K562 (cell line): ENCODE results near the gene PUSL1. TPM values are rescaled to one million over a fixed set of nuclear protein-coding genes. Genes with fewer than 3 reads are reported as not detected.
A peak's percentile ranks its signal among the peaks of the same experiment; 100 is the strongest.

Experiments used
- ATAC-seq: fragments of 200-7000 bp; cut with Tn5 transposase; 3 replicates; pipeline ENCODE4 v1.9.1; 2020; ENCODE audit warnings: moderate library complexity
- BruUV-seq: library from RNA; stranded (reverse); fragments of 400-500 nt; replicated peaks from 2 replicates; lab custom pipeline; 2021; lab: Mats Ljungman, UMichigan
- CTCF ChIA-PET: fragments of 300-600 bp; formaldehyde crosslinking; extraction: SDS; loops from one replicate; lab custom pipeline; 2021; ENCODE audit warnings: low intra/inter-chr PET ratio; lab: Yijun Ruan, JAX
- POLR2A ChIA-PET: fragments of 300-600, 350-650 bp; sonication (Branson Sonifier 250); formaldehyde crosslinking; extraction: SDS; loops from one replicate; lab custom pipeline; 2021; ENCODE audit warnings: antibody characterized with exemption, inconsistent platforms; lab: Yijun Ruan, JAX
- DNase-seq, 4 experiments: peaks; one replicate each; pipeline versions ENCODE4 v3.0.0 to v3.0.0-alpha.2; 2011 to 2018; ENCODE audit warnings: low spot score in 3 of 4, mixed read lengths in 3 of 4; ENCODE audit errors: extremely low read depth in 1 of 4
- FAIRE-seq: peaks from 2 replicates; lab custom pipeline; 2011; peaks lifted over from hg19 to GRCh38; lab: Jason Lieb, UNC
- H2AFZ ChIP-seq: 2 replicates; pipeline ENCODE4 v1.6.0; 2011; ENCODE audit warnings: low read depth, low read length, control low read depth, inconsistent platforms
- H3K27ac ChIP-seq: fragments of 200-600 bp; 3 replicates; pipeline ENCODE4 v1.8.0; 2011; ENCODE audit warnings: low read depth, mild to moderate bottlenecking, control low read depth, inconsistent platforms, low read length, moderate library complexity, mixed read lengths; ENCODE audit errors: extremely low read depth
- H3K27me3 ChIP-seq, 2 experiments: fragments of 300-600 bp in 1 of 2; 2 replicates in 1 of 2; 3 replicates in 1 of 2; pipeline versions ENCODE4 v1.6.0 to v1.8.0; 2011; ENCODE audit warnings: inconsistent platforms in 2 of 2, low read length in 2 of 2, mild to moderate bottlenecking in 1 of 2, mixed read lengths in 1 of 2, moderate library complexity in 1 of 2; ENCODE audit not compliant: control insufficient read depth in 2 of 2, insufficient read depth in 2 of 2
- H3K36me3 ChIP-seq: fragments of 300-600 bp; 3 replicates; pipeline ENCODE4 v1.8.0; 2011; ENCODE audit warnings: mild to moderate bottlenecking, low read length, inconsistent platforms; ENCODE audit not compliant: control insufficient read depth, insufficient read depth
- H3K4me1 ChIP-seq, 2 experiments: fragments of 200-600 bp in 1 of 2; replicated peaks in 1 of 2; 2 replicates in 1 of 2; 3 replicates in 1 of 2; pipeline versions ENCODE4 v1.5.1 to v1.8.0; 2011; ENCODE audit warnings: inconsistent platforms in 2 of 2, low read length in 2 of 2, mild to moderate bottlenecking in 1 of 2, mixed read lengths in 1 of 2, moderate library complexity in 1 of 2; ENCODE audit not compliant: control insufficient read depth in 2 of 2, insufficient read depth in 2 of 2
- H3K4me2 ChIP-seq: 2 replicates; pipeline ENCODE4 v1.6.1; 2011; ENCODE audit warnings: low read length, control low read depth, inconsistent platforms, mixed read lengths; ENCODE audit not compliant: insufficient read depth
- H3K4me3 ChIP-seq: fragments of 200-600 bp; sonication (generic), shearing (Covaris generic); 2 replicates; pipeline ENCODE4 v1.5.1; 2016; ENCODE audit warnings: control low read depth, inconsistent platforms
- H3K79me2 ChIP-seq: fragments of 200-600 bp; 3 replicates; pipeline ENCODE4 v1.8.0; 2011; ENCODE audit warnings: low read length, inconsistent platforms; ENCODE audit not compliant: control insufficient read depth, insufficient read depth
- H3K9ac ChIP-seq, 2 experiments: 2 replicates each; pipeline versions ENCODE4 v1.6.0 to v1.6.1; 2011; ENCODE audit warnings: low read depth in 2 of 2, low read length in 2 of 2, control low read depth in 1 of 2, inconsistent platforms in 1 of 2, mild to moderate bottlenecking in 1 of 2, mixed read lengths in 1 of 2; ENCODE audit not compliant: insufficient read depth in 1 of 2
- H3K9me1 ChIP-seq: one replicate; pipeline ENCODE4 v1.6.0; 2011; ENCODE audit warnings: inconsistent platforms, mild to moderate bottlenecking, low read length, moderate library complexity; ENCODE audit not compliant: control insufficient read depth, insufficient read depth
- H3K9me3 ChIP-seq: replicated peaks from 2 replicates; pipeline ENCODE4 v1.5.1; 2011; ENCODE audit warnings: low read depth, low read length, inconsistent platforms; ENCODE audit not compliant: control insufficient read depth, insufficient read depth
- H4K20me1 ChIP-seq: replicated peaks from 2 replicates; pipeline ENCODE4 v1.6.1; 2011; ENCODE audit warnings: low read length, inconsistent platforms, mixed read lengths; ENCODE audit not compliant: control insufficient read depth, insufficient read depth
- PHF21A ChIP-seq: fragments of 450-650 bp; IDR thresholded peaks from 2 replicates; pipeline ENCODE4 v1.6.1; 2017; ENCODE audit warnings: low read depth, borderline replicate concordance
- POLR2G ChIP-seq: fragments of 200-400 bp; formaldehyde crosslinking; IDR thresholded peaks from 2 replicates; pipeline ENCODE4 v1.6.1; 2017; ENCODE audit warnings: low read depth, mild to moderate bottlenecking, antibody characterized with exemption, low read length, moderate library complexity
- RBM39 ChIP-seq: fragments of 200-400 bp; formaldehyde crosslinking; optimal IDR thresholded peaks from 2 replicates; pipeline ENCODE3; 2018; ENCODE audit warnings: low read depth, low read length
- SIRT6 ChIP-seq: IDR thresholded peaks from one replicate; pipeline ENCODE4 v1.6.1; 2012; ENCODE audit warnings: low read depth, mild to moderate bottlenecking, control low read depth, inconsistent platforms, low read length, moderate library complexity
- TCF3 ChIP-seq: sonication (generic); formaldehyde crosslinking; IDR thresholded peaks from 2 replicates; pipeline ENCODE4 v1.4.0; 2020; ENCODE audit warnings: mild to moderate bottlenecking, missing genetic modification reagents
- WGBS: fragments of 100-300 bp; shearing (Covaris generic); methylation state at CpG from one replicate; pipeline ENCODE4 v1.1.6; 2016; ENCODE audit warnings: low coverage, mixed read lengths; ENCODE audit not compliant: insufficient coverage; ENCODE audit errors: missing lambda C conversion rate; 5-methylcytosine and 5-hydroxymethylcytosine counted together
- in situ Hi-C: fragments of 300-500 bp; cut with MboI; formaldehyde crosslinking; loops from 4 replicates; pipeline ENCODE4 v1.15.0; 2018; ENCODE audit warnings: inconsistent platforms, mixed read lengths
- intact Hi-C: fragments of 100-400 bp; cut with micrococcal nuclease; formaldehyde crosslinking; loops from 2 replicates; pipeline ENCODE4 v1.14.2; 2022
- polyA plus RNA-seq, 8 experiments: library from polyadenylated mRNA; depleted of rRNA in 4 of 8; stranded (reverse) in 5 of 8; unstranded in 3 of 8; fragments of >200 nt; fragmentation: Nextera tagmentation in 2 of 8; fragmentation: Illumina TruSeq in 1 of 8; extraction: Ambion mirVana in 2 of 8; extraction: Trizol in 1 of 8; gene quantifications; 2 replicates each; pipeline versions ENCODE4 v1.2.1 to v1.2.3, GENCODE V29; 2011 to 2014; ENCODE audit warnings: inconsistent platforms in 1 of 8, missing spikeins in 1 of 8
- total RNA-seq, 7 experiments: library from RNA; depleted of rRNA in 6 of 7; stranded (reverse); fragments of >200 nt in 6 of 7; fragmentation: Illumina TruSeq in 2 of 7; extraction: Trizol in 2 of 7; gene quantifications; 2 replicates each; pipeline versions ENCODE4 v1.2.1 to v1.2.3, GENCODE V29; 2011 to 2021; ENCODE audit warnings: low replicate concordance in 1 of 7

Gene PUSL1
- total and polyA plus RNA-seq, 9 of the 15 experiments (the other 6 are each of a cell fraction or from before 2014, with no cell fraction given) = 0.62 to 86.9 (median 13.6) TPM

- in situ Hi-C loops (no loop called here), intact Hi-C loops (no loop called here)
- no peaks in the 10 kb centered on the region for H3K27me3 ChIP-seq
- ChIA-PET CTCF (no interaction called here), POLR2A (interaction anchor here (0.9 to 2.2 kb wide), 4 partner anchors 8 to 18 kb away, joined by 4 to 9 read pairs (median 6); no protein-coding TSS in a partner anchor)
- no peak overlapping the region for H3K27ac ChIP-seq
- H3K9me1 ChIP-seq = peaks cover 3% of the 10 kb centered on the region
- DNase-seq (no peak), FAIRE-seq (no peak), ATAC-seq (no peak)
- H3K9me3 ChIP-seq = peaks cover 6% of the 10 kb centered on the region
- H3K36me3 ChIP-seq = peaks cover 22% of the 10 kb centered on the region; the same call in 1 of the 3 replicates
- 0 out of 2 replicates have a peak, but pooled peaks cover 6% of the 10 kb centered on the region for H4K20me1 ChIP-seq
- 90% methylated on average over 39 of the region's 40 CpGs for WGBS
- no peak overlapping the region for H3K4me3 ChIP-seq
- H3K4me1 ChIP-seq = peaks cover 16 to 90% of the 10 kb centered on the region in 2 experiments
- no peak overlapping the region; a peak in 1 of 4 replicates for H3K9ac ChIP-seq
- no peak overlapping the region for H3K4me2 ChIP-seq
- H2AFZ ChIP-seq = no peak overlapping the region
- H3K79me2 ChIP-seq = peaks cover 37% of the 10 kb centered on the region
- no TSS peak for BruUV-seq
- TF ChIP-seq PHF21A (no peak), RBM39 (no peak), POLR2G (peak; percentile 4; the same call in 1 of the 2 replicates), TCF3 (CRISPR knock-in tag) (no peak)
These were observed 18.9 kb downstream of the PUSL1 start for GRCh38 chr1:1327291-1327690.

- POLR2A ChIA-PET = interaction anchor here (2.2 kb wide), 1 partner anchor 15 kb away, joined by 9 read pairs; no protein-coding TSS in a partner anchor
- H3K9me1 ChIP-seq = peaks cover 4% of the 10 kb centered on the region
These were observed 19.9 kb downstream of the PUSL1 start for GRCh38 chr1:1328254-1328653.

More at GRCh38 chr1:1328254-1328653, 19.9 kb downstream of the PUSL1 start:
- H3K4me2 ChIP-seq = no peak overlapping the region
- H2AFZ ChIP-seq = no peak overlapping the region
- peaks cover 6% of the 10 kb centered on the region for H3K9me3 ChIP-seq
- H3K79me2 ChIP-seq = peaks cover 29% of the 10 kb centered on the region
- no peak overlapping the region for H3K4me3 ChIP-seq
- ATAC-seq = no peak
- intact Hi-C loops = no loop called here
- TF ChIP-seq POLR2G (peak; percentile 69), SIRT6 (no peak)
- TF ChIP-seq, all 486 proteins: peak for 1
- H4K20me1 ChIP-seq = 0 out of 2 replicates have a peak, but pooled peaks cover 3% of the 10 kb centered on the region
- peaks cover 16% of the 10 kb centered on the region; the same call in 1 of the 3 replicates for H3K36me3 ChIP-seq
- DNase-seq (no peak), FAIRE-seq (no peak)
- BruUV-seq = no TSS peak
- in situ Hi-C loops = no loop called here
- H3K9ac ChIP-seq = peak overlapping the region in 1 of 2 experiments; percentile 65; a peak in 2 of 4 replicates
- H3K27ac ChIP-seq = no peak overlapping the region
- WGBS = 90% methylated on average over 6 of the region's 15 CpGs
- peaks cover 10 to 91% of the 10 kb centered on the region in 2 experiments for H3K4me1 ChIP-seq
- CTCF ChIA-PET = no interaction called here
- no peaks in the 10 kb centered on the region for H3K27me3 ChIP-seq
